Natural killer cell (primary cell): ENCODE results near the gene STAG1. TPM values are rescaled to one million over a fixed set of nuclear protein-coding genes. Genes with fewer than 3 reads are reported as not detected.

ENCODE experiments used
- ATAC-seq, 3 donors: fragments of 150-1000 bp in 2 of 3; fragments of 200-7000 bp in 1 of 3; cut with Tn5 transposase; 1 replicate in 1 of 3; 2 replicates in 2 of 3; pipeline ENCODE4 v1.10.0; 2021; ENCODE audit warnings: mild to moderate bottlenecking in 2 of 3, moderate library complexity in 2 of 3
- DNase-seq, 2 donors: peaks; one replicate each; pipeline versions ENCODE4 v3.0.0 to v3.0.0-alpha.2; 2013 to 2021; ENCODE audit warnings: mixed read lengths in 1 of 2
- H3K27ac ChIP-seq: one replicate; pipeline ENCODE4 v1.5.1; 2013; ENCODE audit warnings: mild to moderate bottlenecking, low read length
- H3K27me3 ChIP-seq: one replicate; pipeline ENCODE4 v1.6.1; 2013; ENCODE audit warnings: low read length; ENCODE audit not compliant: control insufficient read depth, insufficient read depth
- H3K36me3 ChIP-seq: one replicate; pipeline ENCODE4 v1.6.1; 2013; ENCODE audit warnings: low read length; ENCODE audit not compliant: control insufficient read depth, insufficient read depth
- H3K4me1 ChIP-seq: one replicate; pipeline ENCODE4 v1.6.1; 2013; ENCODE audit warnings: low read length; ENCODE audit not compliant: control insufficient read depth, insufficient read depth
- H3K4me3 ChIP-seq: one replicate; pipeline ENCODE4 v1.5.1; 2013; ENCODE audit warnings: low read length
- H3K9me3 ChIP-seq: one replicate; pipeline ENCODE4 v1.6.1; 2013; ENCODE audit warnings: low read length; ENCODE audit not compliant: control insufficient read depth, insufficient read depth
- H3K27ac Mint-ChIP-seq, 2 donors: one replicate each; pipeline ENCODE4 v1.8.0; 2022; ENCODE audit warnings: mild to moderate bottlenecking in 2 of 2, mixed read lengths in 2 of 2, moderate library complexity in 1 of 2
- H3K27me3 Mint-ChIP-seq, 2 donors: one replicate each; pipeline ENCODE4 v1.8.0; 2022; ENCODE audit warnings: low read depth in 2 of 2, mixed read lengths in 2 of 2
- H3K36me3 Mint-ChIP-seq: one replicate; pipeline ENCODE4 v1.8.0; 2022; ENCODE audit warnings: mixed read lengths
- H3K4me1 Mint-ChIP-seq, 2 donors: one replicate each; pipeline ENCODE4 v1.8.0; 2022; ENCODE audit warnings: mixed read lengths in 2 of 2
- H3K4me3 Mint-ChIP-seq: one replicate; pipeline ENCODE4 v1.8.0; 2022; ENCODE audit warnings: mild to moderate bottlenecking, moderate library complexity, mixed read lengths
- H3K9me3 Mint-ChIP-seq, 2 donors: one replicate each; pipeline ENCODE4 v1.8.0; 2022; ENCODE audit warnings: mixed read lengths in 2 of 2
- WGBS: methylation state at CpG from one replicate; pipeline ENCODE4 v1.1.7; 2013; ENCODE audit warnings: missing lambda C conversion rate; ENCODE audit not compliant: insufficient coverage; 5-methylcytosine and 5-hydroxymethylcytosine counted together
- intact Hi-C: fragments of 100-400 bp; cut with micrococcal nuclease; formaldehyde crosslinking; loops from one replicate; pipeline ENCODE4 v1.14.2; 2022
- total RNA-seq, 4 donors: library from RNA; stranded (reverse); fragments of 120-200 nt in 1 of 4; gene quantifications; one replicate each; pipeline versions ENCODE4 v1.2.3 to v1.2.4, GENCODE V29; 2013 to 2022
- TF ChIP-seq, protein P1 (sequence below): fragments of 200-600 bp; IDR thresholded peaks from one replicate; pipeline ENCODE4 v1.8.0; 2022; ENCODE audit warnings: antibody characterized with exemption

Gene STAG1
- total RNA-seq, 3 donors from 2014 or later (not counting 1 experiment from before 2014, with no cell fraction given): 55.1 to 66.2 (median 60.3) TPM

DNA sequence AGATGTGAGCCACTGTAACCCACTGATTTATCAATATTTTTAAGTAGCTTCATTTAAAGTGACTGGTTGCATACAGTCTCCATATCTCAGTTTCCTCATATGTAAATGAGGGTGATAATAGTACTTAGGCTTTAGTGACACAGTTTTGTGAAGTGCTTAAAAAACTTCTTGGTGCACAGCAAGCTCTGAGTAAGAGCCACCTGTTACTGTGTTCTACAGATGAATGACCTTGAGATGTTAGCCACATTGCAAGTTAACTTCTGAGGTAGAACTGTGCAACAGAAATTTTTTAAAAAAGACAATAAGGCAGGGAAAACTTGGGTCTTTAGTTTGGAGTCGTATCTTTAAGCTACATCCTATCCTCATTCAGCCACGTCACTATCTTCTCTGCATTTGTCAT is 458.9 kb downstream of the STAG1 start:
- peaks cover 26% of the 10 kb centered on the region for H3K36me3 ChIP-seq
- H3K36me3 Mint-ChIP-seq: peaks cover 18% of the 10 kb centered on the region
- no peak overlapping the region for H3K4me3 Mint-ChIP-seq
- TF ChIP-seq, protein P1, sequence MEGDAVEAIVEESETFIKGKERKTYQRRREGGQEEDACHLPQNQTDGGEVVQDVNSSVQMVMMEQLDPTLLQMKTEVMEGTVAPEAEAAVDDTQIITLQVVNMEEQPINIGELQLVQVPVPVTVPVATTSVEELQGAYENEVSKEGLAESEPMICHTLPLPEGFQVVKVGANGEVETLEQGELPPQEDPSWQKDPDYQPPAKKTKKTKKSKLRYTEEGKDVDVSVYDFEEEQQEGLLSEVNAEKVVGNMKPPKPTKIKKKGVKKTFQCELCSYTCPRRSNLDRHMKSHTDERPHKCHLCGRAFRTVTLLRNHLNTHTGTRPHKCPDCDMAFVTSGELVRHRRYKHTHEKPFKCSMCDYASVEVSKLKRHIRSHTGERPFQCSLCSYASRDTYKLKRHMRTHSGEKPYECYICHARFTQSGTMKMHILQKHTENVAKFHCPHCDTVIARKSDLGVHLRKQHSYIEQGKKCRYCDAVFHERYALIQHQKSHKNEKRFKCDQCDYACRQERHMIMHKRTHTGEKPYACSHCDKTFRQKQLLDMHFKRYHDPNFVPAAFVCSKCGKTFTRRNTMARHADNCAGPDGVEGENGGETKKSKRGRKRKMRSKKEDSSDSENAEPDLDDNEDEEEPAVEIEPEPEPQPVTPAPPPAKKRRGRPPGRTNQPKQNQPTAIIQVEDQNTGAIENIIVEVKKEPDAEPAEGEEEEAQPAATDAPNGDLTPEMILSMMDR: no peak
- DNase-seq (no peak), ATAC-seq (no peak)
- H3K9me3 ChIP-seq: no peaks in the 10 kb centered on the region
- no peak overlapping the region for H3K27ac ChIP-seq
- no peaks in the 10 kb centered on the region for H3K4me1 ChIP-seq
- H3K4me1 Mint-ChIP-seq: peaks cover 9 to 11% of the 10 kb centered on the region in 2 donors
- no peak overlapping the region for H3K27ac Mint-ChIP-seq
- no peaks in the 10 kb centered on the region for H3K27me3 ChIP-seq
- H3K27me3 Mint-ChIP-seq: no peaks in the 10 kb centered on the region
- WGBS: 100% methylated on average over 2 of the region's 2 CpGs
- intact Hi-C loops: no loop called here
- no peak overlapping the region for H3K4me3 ChIP-seq
- no peaks in the 10 kb centered on the region for H3K9me3 Mint-ChIP-seq

DNA sequence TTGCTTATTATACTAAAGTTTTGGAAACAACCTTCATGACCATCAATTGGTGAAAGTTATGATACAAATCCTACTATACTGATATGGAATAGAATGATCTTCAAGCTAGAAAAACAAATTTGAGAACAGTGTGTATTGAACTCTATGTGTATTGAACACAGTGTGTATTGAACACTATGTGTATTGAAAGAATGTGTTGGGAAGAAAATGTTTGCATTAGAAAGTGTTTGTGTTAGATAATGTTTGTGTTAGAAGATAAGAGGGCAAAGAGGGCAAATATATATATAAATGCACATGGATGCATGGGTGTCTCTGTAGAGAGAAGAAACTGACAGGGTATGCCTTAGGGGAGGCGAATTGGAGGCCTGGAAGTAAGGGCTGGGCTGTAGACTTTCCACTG is 459.7 kb downstream of the STAG1 start:
- no peaks in the 10 kb centered on the region for H3K4me1 ChIP-seq
- Mint-ChIP-seq H3K4me3 (no peak overlapping the region), H3K4me1 (peaks cover 9 to 11% of the 10 kb centered on the region in 2 donors), H3K27ac (no peak overlapping the region), H3K9me3 (no peaks in the 10 kb centered on the region), H3K36me3 (peaks cover 18% of the 10 kb centered on the region), H3K27me3 (no peaks in the 10 kb centered on the region)
- H3K4me3 ChIP-seq: no peak overlapping the region
- TF ChIP-seq, protein P1: no peak
- intact Hi-C loops: no loop called here
- H3K27me3 ChIP-seq: no peaks in the 10 kb centered on the region
- WGBS: no CpG with 5 or more reads among the region's 1 CpG
- peaks cover 26% of the 10 kb centered on the region for H3K36me3 ChIP-seq
- H3K9me3 ChIP-seq: no peaks in the 10 kb centered on the region
- ATAC-seq: no peak
- DNase-seq: no peak
- H3K27ac ChIP-seq: no peak overlapping the region

DNA sequence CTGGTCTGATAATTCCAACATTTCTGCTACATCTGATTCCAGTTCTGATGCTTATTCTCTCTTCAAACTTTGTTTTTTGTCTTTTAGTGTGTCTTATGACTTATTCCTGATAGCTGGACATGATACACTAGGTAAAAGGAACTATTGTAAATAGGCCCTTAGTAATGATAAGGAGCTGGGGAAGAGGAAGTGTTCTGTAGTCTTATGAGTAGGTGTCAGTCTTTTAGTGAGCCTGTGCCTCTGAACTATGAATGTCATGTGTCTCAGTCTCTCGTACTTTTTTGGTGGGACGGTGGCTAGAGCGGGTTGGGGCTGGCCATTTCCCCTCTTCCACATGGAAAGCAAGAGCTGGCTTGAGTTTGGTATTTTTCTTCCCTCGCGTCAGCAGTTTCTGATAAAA is 460.9 kb downstream of the STAG1 start:
- H3K9me3 Mint-ChIP-seq: no peaks in the 10 kb centered on the region
- no peak overlapping the region for H3K4me3 Mint-ChIP-seq
- ATAC-seq (no peak), DNase-seq (no peak)
- Histone ChIP-seq H3K4me1 (no peaks in the 10 kb centered on the region), H3K27ac (no peak overlapping the region), H3K27me3 (no peaks in the 10 kb centered on the region), H3K36me3 (peaks cover 29% of the 10 kb centered on the region), H3K9me3 (no peaks in the 10 kb centered on the region), H3K4me3 (no peak overlapping the region)
- peaks cover 9 to 11% of the 10 kb centered on the region in 2 donors for H3K4me1 Mint-ChIP-seq
- peaks cover 18% of the 10 kb centered on the region for H3K36me3 Mint-ChIP-seq
- no peaks in the 10 kb centered on the region for H3K27me3 Mint-ChIP-seq
- 98% methylated on average over 5 of the region's 5 CpGs for whole genome bisulfite sequencing
- TF ChIP-seq, protein P1: no peak
- intact Hi-C loops: no loop called here
- H3K27ac Mint-ChIP-seq: no peak overlapping the region

Other genes with a start within 250 kb of the STAG1 start
- gene SLC35G2, start 66.7 kb upstream of the STAG1 start, total RNA-seq: under 1 TPM in 1 of 3 donors, not detected in 2; 0.33 TPM
- gene NCK1, start 109.8 kb upstream of the STAG1 start, total RNA-seq: 10 to 100 TPM; 61.2 to 77.9 (median 69.5) TPM
- gene IL20RB, start 205.6 kb upstream of the STAG1 start, total RNA-seq: 1 to 10 TPM; 1.9 to 3.6 (median 2.8) TPM